Measurements from ENCODE around the gene XCR1. TPM values are rescaled to one million over a fixed set of nuclear protein-coding genes. Genes with fewer than 3 reads are reported as not detected.

The XCR1 gene
- total and polyA plus RNA-seq, 9 of the 15 experiments (the other 6 are each of a cell fraction or from before 2014, with no cell fraction given): not detected

DNA sequence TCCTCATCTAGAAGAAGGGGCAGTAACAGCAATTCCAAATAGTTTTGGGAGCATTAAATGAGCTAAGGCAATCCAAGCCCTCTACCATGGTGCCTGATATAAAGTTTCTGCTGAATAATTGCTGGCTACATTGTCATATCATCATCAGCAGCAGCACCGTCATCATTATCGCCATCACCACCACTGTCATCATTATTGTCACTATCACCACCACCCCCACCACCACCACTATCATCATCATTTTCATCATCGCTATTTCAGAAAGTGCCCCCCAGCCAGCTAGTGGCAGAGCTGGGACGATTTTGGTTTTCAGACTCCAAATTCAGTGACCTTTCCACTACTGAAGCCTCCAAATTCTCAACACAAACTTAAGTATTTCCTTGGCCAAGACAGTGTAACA is 15.0 kb downstream of the XCR1 start (continued):
- TF ChIP-seq SMAD3 (CRISPR knock-in tag; conservative IDR thresholded peaks at IDR 0.05) (no peak), TAF9B (IDR thresholded peaks at IDR 0.05; ENCODE audit: partially characterized antibody) (no peak), NCOA1 (IDR thresholded peaks at IDR 0.05; ENCODE audit: low read depth) (peak; percentile 24; the same call in 1 of the 2 replicates), FOSL1 (tag; conservative IDR thresholded peaks at IDR 0.05) (no peak), TCF3 (CRISPR knock-in tag; IDR thresholded peaks at IDR 0.05) (no peak), LEF1 (IDR thresholded peaks at IDR 0.05) (no peak), POLR2AphosphoS5 (IDR thresholded peaks at IDR 0.05; ENCODE audit: control insufficient read depth, insufficient read depth, low read depth, low read length) (no peak), TAL1 (IDR thresholded peaks at IDR 0.05) (0 out of 2 replicates have a peak, but pooled peaks have one; percentile 27), E2F3 (CRISPR knock-in tag; IDR thresholded peaks at IDR 0.05) (no peak), MIER1 (IDR thresholded peaks at IDR 0.05; ENCODE audit: low read depth) (no peak), HMGN3 (IDR thresholded peaks at IDR 0.05; ENCODE audit: borderline replicate concordance, extremely low read depth, insufficient read length, low read depth, low read length) (no peak), DNMT1 (IDR thresholded peaks at IDR 0.05) (no peak), ZNF583 (CRISPR knock-in tag; IDR thresholded peaks at IDR 0.05) (no peak), CREB1 (IDR thresholded peaks at IDR 0.05) (no peak), CREB1 (CRISPR knock-in tag; IDR thresholded peaks at IDR 0.05) (no peak), SMARCC2 (IDR thresholded peaks at IDR 0.05; ENCODE audit: low read depth) (no peak), LARP7 (IDR thresholded peaks at IDR 0.05) (no peak), ZNF316 (IDR thresholded peaks at IDR 0.05) (peak; percentile 60)
- TF ChIP-seq, protein P1, sequence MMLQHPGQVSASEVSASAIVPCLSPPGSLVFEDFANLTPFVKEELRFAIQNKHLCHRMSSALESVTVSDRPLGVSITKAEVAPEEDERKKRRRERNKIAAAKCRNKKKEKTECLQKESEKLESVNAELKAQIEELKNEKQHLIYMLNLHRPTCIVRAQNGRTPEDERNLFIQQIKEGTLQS (IDR thresholded peaks at IDR 0.05): peak; percentile 67
- TF ChIP-seq, protein P1 (CRISPR knock-in tag; conservative IDR thresholded peaks at IDR 0.05): no peak
- TF ChIP-seq, protein P2, sequence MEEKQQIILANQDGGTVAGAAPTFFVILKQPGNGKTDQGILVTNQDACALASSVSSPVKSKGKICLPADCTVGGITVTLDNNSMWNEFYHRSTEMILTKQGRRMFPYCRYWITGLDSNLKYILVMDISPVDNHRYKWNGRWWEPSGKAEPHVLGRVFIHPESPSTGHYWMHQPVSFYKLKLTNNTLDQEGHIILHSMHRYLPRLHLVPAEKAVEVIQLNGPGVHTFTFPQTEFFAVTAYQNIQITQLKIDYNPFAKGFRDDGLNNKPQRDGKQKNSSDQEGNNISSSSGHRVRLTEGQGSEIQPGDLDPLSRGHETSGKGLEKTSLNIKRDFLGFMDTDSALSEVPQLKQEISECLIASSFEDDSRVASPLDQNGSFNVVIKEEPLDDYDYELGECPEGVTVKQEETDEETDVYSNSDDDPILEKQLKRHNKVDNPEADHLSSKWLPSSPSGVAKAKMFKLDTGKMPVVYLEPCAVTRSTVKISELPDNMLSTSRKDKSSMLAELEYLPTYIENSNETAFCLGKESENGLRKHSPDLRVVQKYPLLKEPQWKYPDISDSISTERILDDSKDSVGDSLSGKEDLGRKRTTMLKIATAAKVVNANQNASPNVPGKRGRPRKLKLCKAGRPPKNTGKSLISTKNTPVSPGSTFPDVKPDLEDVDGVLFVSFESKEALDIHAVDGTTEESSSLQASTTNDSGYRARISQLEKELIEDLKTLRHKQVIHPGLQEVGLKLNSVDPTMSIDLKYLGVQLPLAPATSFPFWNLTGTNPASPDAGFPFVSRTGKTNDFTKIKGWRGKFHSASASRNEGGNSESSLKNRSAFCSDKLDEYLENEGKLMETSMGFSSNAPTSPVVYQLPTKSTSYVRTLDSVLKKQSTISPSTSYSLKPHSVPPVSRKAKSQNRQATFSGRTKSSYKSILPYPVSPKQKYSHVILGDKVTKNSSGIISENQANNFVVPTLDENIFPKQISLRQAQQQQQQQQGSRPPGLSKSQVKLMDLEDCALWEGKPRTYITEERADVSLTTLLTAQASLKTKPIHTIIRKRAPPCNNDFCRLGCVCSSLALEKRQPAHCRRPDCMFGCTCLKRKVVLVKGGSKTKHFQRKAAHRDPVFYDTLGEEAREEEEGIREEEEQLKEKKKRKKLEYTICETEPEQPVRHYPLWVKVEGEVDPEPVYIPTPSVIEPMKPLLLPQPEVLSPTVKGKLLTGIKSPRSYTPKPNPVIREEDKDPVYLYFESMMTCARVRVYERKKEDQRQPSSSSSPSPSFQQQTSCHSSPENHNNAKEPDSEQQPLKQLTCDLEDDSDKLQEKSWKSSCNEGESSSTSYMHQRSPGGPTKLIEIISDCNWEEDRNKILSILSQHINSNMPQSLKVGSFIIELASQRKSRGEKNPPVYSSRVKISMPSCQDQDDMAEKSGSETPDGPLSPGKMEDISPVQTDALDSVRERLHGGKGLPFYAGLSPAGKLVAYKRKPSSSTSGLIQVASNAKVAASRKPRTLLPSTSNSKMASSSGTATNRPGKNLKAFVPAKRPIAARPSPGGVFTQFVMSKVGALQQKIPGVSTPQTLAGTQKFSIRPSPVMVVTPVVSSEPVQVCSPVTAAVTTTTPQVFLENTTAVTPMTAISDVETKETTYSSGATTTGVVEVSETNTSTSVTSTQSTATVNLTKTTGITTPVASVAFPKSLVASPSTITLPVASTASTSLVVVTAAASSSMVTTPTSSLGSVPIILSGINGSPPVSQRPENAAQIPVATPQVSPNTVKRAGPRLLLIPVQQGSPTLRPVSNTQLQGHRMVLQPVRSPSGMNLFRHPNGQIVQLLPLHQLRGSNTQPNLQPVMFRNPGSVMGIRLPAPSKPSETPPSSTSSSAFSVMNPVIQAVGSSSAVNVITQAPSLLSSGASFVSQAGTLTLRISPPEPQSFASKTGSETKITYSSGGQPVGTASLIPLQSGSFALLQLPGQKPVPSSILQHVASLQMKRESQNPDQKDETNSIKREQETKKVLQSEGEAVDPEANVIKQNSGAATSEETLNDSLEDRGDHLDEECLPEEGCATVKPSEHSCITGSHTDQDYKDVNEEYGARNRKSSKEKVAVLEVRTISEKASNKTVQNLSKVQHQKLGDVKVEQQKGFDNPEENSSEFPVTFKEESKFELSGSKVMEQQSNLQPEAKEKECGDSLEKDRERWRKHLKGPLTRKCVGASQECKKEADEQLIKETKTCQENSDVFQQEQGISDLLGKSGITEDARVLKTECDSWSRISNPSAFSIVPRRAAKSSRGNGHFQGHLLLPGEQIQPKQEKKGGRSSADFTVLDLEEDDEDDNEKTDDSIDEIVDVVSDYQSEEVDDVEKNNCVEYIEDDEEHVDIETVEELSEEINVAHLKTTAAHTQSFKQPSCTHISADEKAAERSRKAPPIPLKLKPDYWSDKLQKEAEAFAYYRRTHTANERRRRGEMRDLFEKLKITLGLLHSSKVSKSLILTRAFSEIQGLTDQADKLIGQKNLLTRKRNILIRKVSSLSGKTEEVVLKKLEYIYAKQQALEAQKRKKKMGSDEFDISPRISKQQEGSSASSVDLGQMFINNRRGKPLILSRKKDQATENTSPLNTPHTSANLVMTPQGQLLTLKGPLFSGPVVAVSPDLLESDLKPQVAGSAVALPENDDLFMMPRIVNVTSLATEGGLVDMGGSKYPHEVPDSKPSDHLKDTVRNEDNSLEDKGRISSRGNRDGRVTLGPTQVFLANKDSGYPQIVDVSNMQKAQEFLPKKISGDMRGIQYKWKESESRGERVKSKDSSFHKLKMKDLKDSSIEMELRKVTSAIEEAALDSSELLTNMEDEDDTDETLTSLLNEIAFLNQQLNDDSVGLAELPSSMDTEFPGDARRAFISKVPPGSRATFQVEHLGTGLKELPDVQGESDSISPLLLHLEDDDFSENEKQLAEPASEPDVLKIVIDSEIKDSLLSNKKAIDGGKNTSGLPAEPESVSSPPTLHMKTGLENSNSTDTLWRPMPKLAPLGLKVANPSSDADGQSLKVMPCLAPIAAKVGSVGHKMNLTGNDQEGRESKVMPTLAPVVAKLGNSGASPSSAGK (IDR thresholded peaks at IDR 0.05): no peak

Measured in K562 (cell line).